Lower leg skin (tissue), 3 donors: ENCODE data around the gene NOTCH2.
"Not testable (repeated sequence)": the region's sequence is repeated elsewhere in the genome, so short reads cannot be mapped to it uniquely, and the experiment has no call there.

Experiments used
- POLR2A ChIP-seq, 2 donors: fragments of 450-650 bp; IDR thresholded peaks; one replicate each; pipeline ENCODE4 v1.6.1; 2016 to 2017; ENCODE audit warnings: antibody characterized with exemption in 2 of 2, mild to moderate bottlenecking in 1 of 2, moderate library complexity in 1 of 2
- TF ChIP-seq, protein P1 (sequence below), 3 donors: fragments of 450-650 bp; IDR thresholded peaks; one replicate each; pipeline ENCODE4 v1.5.1; 2016; ENCODE audit warnings: antibody characterized with exemption in 3 of 3, mild to moderate bottlenecking in 3 of 3, moderate library complexity in 2 of 3

DNA sequence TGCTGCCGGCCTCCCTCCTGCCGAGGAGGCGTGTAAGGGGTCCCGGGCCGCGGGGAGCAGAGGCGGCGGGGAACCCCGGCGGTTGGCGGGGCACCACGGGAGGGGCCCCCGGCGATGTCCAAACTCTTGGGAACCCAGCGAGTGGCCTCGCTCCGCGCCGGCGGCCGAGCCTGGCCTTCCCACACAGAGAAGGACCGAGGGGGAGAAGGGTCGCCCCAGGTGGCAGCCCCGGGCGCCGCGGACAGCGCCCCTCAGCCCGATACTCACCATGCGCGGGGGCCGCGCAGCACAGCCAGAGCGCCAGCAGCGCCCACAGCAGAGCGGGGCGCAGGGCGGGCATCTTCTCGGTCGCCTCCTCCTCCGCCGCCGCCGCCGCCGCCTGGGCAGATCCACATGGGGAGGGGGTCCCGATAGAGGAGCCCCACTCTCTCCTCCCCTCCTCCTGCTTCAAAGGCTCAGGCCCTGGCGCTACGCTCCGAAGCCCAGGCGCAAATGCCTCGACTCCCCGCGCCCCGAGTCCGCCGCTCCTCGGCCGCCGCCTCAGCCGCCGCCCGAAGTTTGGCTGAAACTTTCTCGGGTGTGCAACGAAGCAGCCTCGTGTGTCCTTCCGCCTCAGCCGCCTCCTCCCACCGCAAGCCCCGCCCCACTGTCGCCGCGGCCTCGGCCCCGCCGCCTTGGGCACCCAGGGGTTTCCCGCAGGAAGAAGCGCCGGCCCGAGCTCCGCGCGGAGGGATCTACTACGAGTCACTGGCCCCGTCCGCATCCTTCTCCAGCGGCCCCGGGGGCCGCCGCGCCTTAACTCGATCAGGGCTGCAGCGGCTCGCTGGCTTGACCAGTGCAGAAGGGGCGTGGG, at the start of gene NOTCH2:
- not testable (repeated sequence) for TF ChIP-seq POLR2A (IDR thresholded peaks at IDR 0.05)
- TF ChIP-seq, protein P1, sequence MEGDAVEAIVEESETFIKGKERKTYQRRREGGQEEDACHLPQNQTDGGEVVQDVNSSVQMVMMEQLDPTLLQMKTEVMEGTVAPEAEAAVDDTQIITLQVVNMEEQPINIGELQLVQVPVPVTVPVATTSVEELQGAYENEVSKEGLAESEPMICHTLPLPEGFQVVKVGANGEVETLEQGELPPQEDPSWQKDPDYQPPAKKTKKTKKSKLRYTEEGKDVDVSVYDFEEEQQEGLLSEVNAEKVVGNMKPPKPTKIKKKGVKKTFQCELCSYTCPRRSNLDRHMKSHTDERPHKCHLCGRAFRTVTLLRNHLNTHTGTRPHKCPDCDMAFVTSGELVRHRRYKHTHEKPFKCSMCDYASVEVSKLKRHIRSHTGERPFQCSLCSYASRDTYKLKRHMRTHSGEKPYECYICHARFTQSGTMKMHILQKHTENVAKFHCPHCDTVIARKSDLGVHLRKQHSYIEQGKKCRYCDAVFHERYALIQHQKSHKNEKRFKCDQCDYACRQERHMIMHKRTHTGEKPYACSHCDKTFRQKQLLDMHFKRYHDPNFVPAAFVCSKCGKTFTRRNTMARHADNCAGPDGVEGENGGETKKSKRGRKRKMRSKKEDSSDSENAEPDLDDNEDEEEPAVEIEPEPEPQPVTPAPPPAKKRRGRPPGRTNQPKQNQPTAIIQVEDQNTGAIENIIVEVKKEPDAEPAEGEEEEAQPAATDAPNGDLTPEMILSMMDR (IDR thresholded peaks at IDR 0.05) = not testable (repeated sequence)
